ENCODE data around the gene PRDM16.

- TF ChIP-seq POLR2A (IDR thresholded peaks at IDR 0.05; ENCODE audit: extremely low read depth, insufficient read length): no peak
- TF ChIP-seq CTCF (IDR thresholded peaks at IDR 0.05; ENCODE audit: low read depth, low read length): no peak
- no peak for TF ChIP-seq MAX (IDR thresholded peaks at IDR 0.05; ENCODE audit: low read depth, low read length)
Measured at GRCh38 chr1:3141836-3142235, 72.8 kb downstream of the PRDM16 start.
